SK-MEL-5 (cell line): Measurements from ENCODE around the gene PTK6. TPM values are rescaled to one million over a fixed set of nuclear protein-coding genes. Genes with fewer than 3 reads are reported as not detected.
"Not testable (repeated sequence)": the region's sequence is repeated elsewhere in the genome, so short reads cannot be mapped to it uniquely, and the experiment has no call there.

Experiments
- DNase-seq: peaks from one replicate; pipeline ENCODE4 v3.0.0-alpha.2; 2016; ENCODE audit warnings: low read depth, low spot score
- in situ Hi-C: cut with HindIII; loops from 2 replicates; pipeline ENCODE4 v1.10.0; 2016; ENCODE audit warnings: low sequenced_read_pairs, high pct_unique_total_duplicates, low pct_unique_long_range_greater_than_20kb
- total RNA-seq: library from RNA; depleted of rRNA; stranded (reverse); fragments of >200 nt; shearing (Covaris generic); gene quantifications from 2 replicates; pipeline ENCODE4 v1.2.3, GENCODE V29; 2014; rRNA removed

Gene PTK6
- total RNA-seq, 1 experiment from 2014 or later: not detected

DNA sequence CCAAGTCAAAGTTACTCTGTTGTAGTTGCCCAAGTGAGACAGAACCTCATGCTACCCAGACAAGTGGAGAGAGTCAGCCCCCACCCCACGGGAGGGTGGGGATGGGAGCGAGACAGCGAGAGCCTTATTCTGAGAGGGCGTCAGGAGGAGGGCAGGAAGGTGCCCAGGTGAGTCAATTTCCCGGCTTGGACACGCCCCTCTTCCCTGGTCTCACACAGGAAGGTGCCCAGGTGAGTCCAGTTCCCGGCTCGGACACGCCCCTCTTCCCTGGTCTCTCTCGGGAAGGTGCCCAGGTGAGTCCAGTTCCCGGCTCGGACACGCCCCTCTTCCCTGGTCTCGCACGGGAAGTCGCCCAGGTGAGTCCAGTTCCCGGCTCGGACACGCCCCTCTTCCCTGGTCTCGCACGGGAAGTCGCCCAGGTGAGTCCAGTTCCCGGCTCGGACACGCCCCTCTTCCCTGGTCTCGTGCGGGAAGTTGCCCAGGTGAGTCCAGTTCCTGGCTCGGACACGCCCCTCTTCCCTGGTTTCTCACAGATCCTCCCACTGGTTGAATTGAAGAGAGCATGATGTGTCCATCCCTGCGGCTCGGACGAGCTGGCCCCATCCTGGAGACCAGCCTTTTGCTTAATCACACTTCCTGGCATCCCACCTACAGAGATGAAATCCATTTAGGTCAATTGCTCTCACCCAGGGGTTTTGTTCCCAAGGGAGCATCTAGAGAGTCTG lies 57.3 kb downstream of the PTK6 start:
- in situ Hi-C loops: not testable (repeated sequence)

DNA sequence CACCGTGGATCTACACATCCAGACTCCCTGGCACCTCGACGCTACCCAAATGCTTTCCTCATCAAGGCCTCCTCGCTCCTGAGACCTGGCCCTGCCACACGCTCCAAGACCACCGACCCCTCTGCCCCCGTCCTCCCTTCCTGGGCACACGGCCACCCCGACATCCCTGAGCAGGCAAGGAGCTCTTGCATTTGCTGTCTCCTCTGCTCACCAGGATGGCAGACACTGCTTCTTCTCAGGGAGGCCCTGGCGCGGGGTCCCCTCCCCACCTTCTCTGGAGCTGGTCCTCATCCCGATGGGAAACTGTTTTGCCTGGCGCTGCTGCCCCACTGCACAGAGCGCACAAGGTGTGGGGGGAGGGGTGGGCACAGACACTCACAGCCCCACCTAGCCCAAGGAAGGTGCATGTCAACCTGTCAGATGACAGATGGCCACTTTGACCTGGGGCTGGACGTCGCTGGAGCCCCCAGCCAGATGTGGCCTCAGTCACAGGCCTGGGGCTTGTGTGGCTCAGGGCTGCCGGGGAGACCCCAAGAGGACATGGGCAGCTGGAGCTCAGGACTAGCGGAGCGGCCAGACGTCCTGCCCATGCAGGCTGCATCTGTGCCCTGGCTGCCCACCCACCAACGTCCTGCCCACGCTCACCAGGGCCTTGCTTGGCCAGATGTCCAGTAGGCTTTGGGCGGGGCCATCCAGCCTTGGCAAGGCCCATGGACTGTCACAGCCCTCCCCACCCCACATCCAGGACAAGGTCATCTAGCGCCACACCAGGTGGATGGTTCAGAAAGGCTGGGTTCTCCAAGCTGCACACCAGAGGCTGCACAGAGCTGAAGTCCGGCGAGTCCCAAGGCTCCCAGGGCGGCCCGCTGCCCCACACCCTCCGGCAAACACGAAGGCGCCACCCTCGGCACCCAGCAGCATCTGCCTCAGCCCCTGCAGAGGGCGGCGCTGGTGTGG lies 58.6 kb downstream of the PTK6 start:
- DNase-seq: no peak
- in situ Hi-C loops: no loop called here

More for the DNA sequence above, 57.3 kb downstream of the PTK6 start:
- not testable (repeated sequence) for DNase-seq

Other genes starting within 250 kb of the PTK6 start
- gene COL20A1, start 244.2 kb downstream of the PTK6 start, total RNA-seq: not detected in 2 replicates
- gene CHRNA4, start 176.0 kb downstream of the PTK6 start, total RNA-seq: not detected in 2 replicates
- 4.3 and 6.2 TPM in 2 replicates for gene KCNQ2, start 64.7 kb downstream of the PTK6 start, total RNA-seq
- 31.7 and 32.6 TPM in 2 replicates for gene EEF1A2, start 38.3 kb downstream of the PTK6 start, total RNA-seq
- 29.6 and 37.5 TPM in 2 replicates for gene PPDPF, start 16.6 kb downstream of the PTK6 start, total RNA-seq
- gene SRMS, start 10.4 kb upstream of the PTK6 start, total RNA-seq: not detected in 2 replicates
- 0.05 TPM in 1 of 2 replicates, not detected in the other for gene FNDC11, start 16.8 kb upstream of the PTK6 start, total RNA-seq
- gene HELZ2, start 36.9 kb upstream of the PTK6 start, total RNA-seq: 20.7 and 21.7 TPM in 2 replicates
- 8.5 and 10.5 TPM in 2 replicates for gene GMEB2, start 89.7 kb upstream of the PTK6 start, total RNA-seq
- gene STMN3, start 116.0 kb upstream of the PTK6 start, total RNA-seq: 34.2 TPM in 2 replicates
- gene RTEL1, start 120.9 kb upstream of the PTK6 start, total RNA-seq: 8.4 and 12.5 TPM in 2 replicates
- 1.5 and 1.6 TPM in 2 replicates for gene TNFRSF6B, start 159.3 kb upstream of the PTK6 start, total RNA-seq
- gene ARFRP1, start 170.6 kb upstream of the PTK6 start, total RNA-seq: 18.9 and 25.5 TPM in 2 replicates
- gene ZGPAT, start 170.7 kb upstream of the PTK6 start, total RNA-seq: 23.4 and 24.4 TPM in 2 replicates
- 2.1 and 3.3 TPM in 2 replicates for gene LIME1, start 199.3 kb upstream of the PTK6 start, total RNA-seq
- gene SLC2A4RG, start 202.4 kb upstream of the PTK6 start, total RNA-seq: 11.3 and 11.4 TPM in 2 replicates